ENCODE measurements around the gene KLHDC10. TPM values are rescaled to one million over a fixed set of nuclear protein-coding genes. Genes with fewer than 3 reads are reported as not detected.

Gene KLHDC10
- total RNA-seq, 1 experiment from 2014 or later, result 21.6 TPM

- Histone ChIP-seq H3K9me3 (ENCODE audit: low read length) (no peaks in the 10 kb centered on the region), H3K9me2 (replicated peaks; ENCODE audit: low read length) (no peaks in the 10 kb centered on the region), H3K27me3 (ENCODE audit: low read length) (no peaks in the 10 kb centered on the region), H3K27ac (ENCODE audit: low read length) (no peak overlapping the region), H3F3A (ENCODE audit: low read length, unreplicated experiment) (no peaks in the 10 kb centered on the region), H2AFZ (ENCODE audit: low read length) (no peak overlapping the region), H4K20me1 (ENCODE audit: low read length) (no peaks in the 10 kb centered on the region), H3K4me1 (ENCODE audit: insufficient read depth, low read length) (no peaks in the 10 kb centered on the region), H3K79me2 (ENCODE audit: low read length) (no peaks in the 10 kb centered on the region), H3K4me2 (ENCODE audit: low read length) (no peak overlapping the region), H3K4me3 (ENCODE audit: low read length) (no peak overlapping the region), H3K36me3 (ENCODE audit: low read depth, low read length) (peaks cover 33% of the 10 kb centered on the region), H3K9ac (ENCODE audit: low read length) (no peak overlapping the region)
- CTCF ChIA-PET, result no interaction called here
- ATAC-seq (no peak), DNase-seq (no peak)
- TF ChIP-seq EZH2 (IDR thresholded peaks at IDR 0.05; ENCODE audit: low read length, unreplicated experiment) (no peak), CTCF (conservative IDR thresholded peaks at IDR 0.05; ENCODE audit: low read depth, low read length) (no peak), EZH2phosphoT487 (IDR thresholded peaks at IDR 0.05; ENCODE audit: borderline replicate concordance, low read length) (no peak)
- POLR2A ChIA-PET (ENCODE audit: unreplicated experiment), result no interaction called here
- intact Hi-C loops (cut with micrococcal nuclease), result no loop called here
- no TSS peak for BruUV-seq (replicated peaks)
Measured at GRCh38 chr7:130174237-130174959, 104.1 kb downstream of the KLHDC10 start.

GRCh38 chr7:130178251-130178650 is 107.9 kb downstream of the KLHDC10 start:
- H3K4me2 ChIP-seq (ENCODE audit: low read length), result no peak overlapping the region
- no peak overlapping the region for H3K9ac ChIP-seq (ENCODE audit: low read length)
- H3K36me3 ChIP-seq (ENCODE audit: low read depth, low read length), result peaks cover 44% of the 10 kb centered on the region
- H3K4me1 ChIP-seq (ENCODE audit: insufficient read depth, low read length), result no peaks in the 10 kb centered on the region
- intact Hi-C loops (cut with micrococcal nuclease), result no loop called here
- no peaks in the 10 kb centered on the region for H3K9me2 ChIP-seq (replicated peaks; ENCODE audit: low read length)
- no peaks in the 10 kb centered on the region for H3K9me3 ChIP-seq (ENCODE audit: low read length)
- CTCF ChIA-PET, result no interaction called here
- H3K27me3 ChIP-seq (ENCODE audit: low read length), result no peaks in the 10 kb centered on the region
- no peak overlapping the region for H3K4me3 ChIP-seq (ENCODE audit: low read length)
- H3K79me2 ChIP-seq (ENCODE audit: low read length), result no peaks in the 10 kb centered on the region
- no peaks in the 10 kb centered on the region for H3F3A ChIP-seq (ENCODE audit: low read length, unreplicated experiment)
- POLR2A ChIA-PET (ENCODE audit: unreplicated experiment), result no interaction called here
- TF ChIP-seq EZH2 (IDR thresholded peaks at IDR 0.05; ENCODE audit: low read length, unreplicated experiment), result no peak
- TF ChIP-seq EZH2phosphoT487 (IDR thresholded peaks at IDR 0.05; ENCODE audit: borderline replicate concordance, low read length), result no peak
- no peak for TF ChIP-seq CTCF (conservative IDR thresholded peaks at IDR 0.05; ENCODE audit: low read depth, low read length)
- DNase-seq, result no peak
- BruUV-seq (replicated peaks), result no TSS peak
- H3K27ac ChIP-seq (ENCODE audit: low read length), result no peak overlapping the region
- H2AFZ ChIP-seq (ENCODE audit: low read length), result no peak overlapping the region
- ATAC-seq, result no peak
- H4K20me1 ChIP-seq (ENCODE audit: low read length), result no peaks in the 10 kb centered on the region

- DNase-seq (no peak), ATAC-seq (no peak)
- H3K4me1 ChIP-seq (ENCODE audit: insufficient read depth, low read length), result no peaks in the 10 kb centered on the region
- no peaks in the 10 kb centered on the region for H3F3A ChIP-seq (ENCODE audit: low read length, unreplicated experiment)
- no peaks in the 10 kb centered on the region for H4K20me1 ChIP-seq (ENCODE audit: low read length)
- no peak overlapping the region for H3K4me3 ChIP-seq (ENCODE audit: low read length)
- H2AFZ ChIP-seq (ENCODE audit: low read length), result no peak overlapping the region
- TF ChIP-seq EZH2phosphoT487 (IDR thresholded peaks at IDR 0.05; ENCODE audit: borderline replicate concordance, low read length), result no peak
- no peak for TF ChIP-seq CTCF (conservative IDR thresholded peaks at IDR 0.05; ENCODE audit: low read depth, low read length)
- no peak for TF ChIP-seq EZH2 (IDR thresholded peaks at IDR 0.05; ENCODE audit: low read length, unreplicated experiment)
- H3K27me3 ChIP-seq (ENCODE audit: low read length), result no peaks in the 10 kb centered on the region
- H3K36me3 ChIP-seq (ENCODE audit: low read depth, low read length), result peaks cover 41% of the 10 kb centered on the region
- no peak overlapping the region for H3K27ac ChIP-seq (ENCODE audit: low read length)
- no peaks in the 10 kb centered on the region for H3K79me2 ChIP-seq (ENCODE audit: low read length)
- intact Hi-C loops (cut with micrococcal nuclease), result no loop called here
- H3K9ac ChIP-seq (ENCODE audit: low read length), result no peak overlapping the region
- no TSS peak for BruUV-seq (replicated peaks)
- ChIA-PET POLR2A (ENCODE audit: unreplicated experiment) (interaction anchor here (0.6 kb wide), 1 partner anchor 42 kb away, joined by 10 read pairs; no protein-coding TSS in a partner anchor), CTCF (no interaction called here)
- no peak overlapping the region for H3K4me2 ChIP-seq (ENCODE audit: low read length)
- H3K9me3 ChIP-seq (ENCODE audit: low read length), result no peaks in the 10 kb centered on the region
- no peaks in the 10 kb centered on the region for H3K9me2 ChIP-seq (replicated peaks; ENCODE audit: low read length)
Measured at GRCh38 chr7:130179631-130180030, 109.3 kb downstream of the KLHDC10 start.
